A549 (cell line): ENCODE measurements around the gene ZGPAT. TPM values are rescaled to one million over a fixed set of nuclear protein-coding genes. Genes with fewer than 3 reads are reported as not detected.

Source experiments
- ATAC-seq, 2 experiments: fragments of 200-7000 bp in 1 of 2; fragments of >200 bp in 1 of 2; cut with Nextera tagmentation in 1 of 2; cut with Tn5 transposase in 1 of 2; 3 replicates each; pipeline versions ENCODE4 v1.8.0 to v1.9.1; 2018 to 2020; ENCODE audit warnings: mild to moderate bottlenecking in 1 of 2, moderate library complexity in 1 of 2
- CTCF ChIA-PET: fragments of 300-600 bp; sonication (Branson Sonifier 250); formaldehyde crosslinking; extraction: SDS; loops from one replicate; lab custom pipeline; 2021; ENCODE audit warnings: antibody characterized with exemption, inconsistent platforms; lab: Yijun Ruan, JAX
- POLR2A ChIA-PET: fragments of 350-600 bp; formaldehyde crosslinking; extraction: SDS; loops from one replicate; lab custom pipeline; 2021; ENCODE audit warnings: antibody characterized with exemption, inconsistent platforms; lab: Yijun Ruan, JAX
- DNase-seq, 2 experiments: peaks; one replicate each; pipeline versions ENCODE4 v3.0.0 to v3.0.0-alpha.2; 2011 to 2016; ENCODE audit warnings: low read depth in 1 of 2, low spot score in 1 of 2
- FAIRE-seq: peaks from 2 replicates; lab custom pipeline; 2011; peaks lifted over from hg19 to GRCh38; lab: Jason Lieb, UNC
- H3K27ac ChIP-seq, 2 experiments: fragments of >200 bp; sonication (Bioruptor Twin); formaldehyde crosslinking; 3 replicates each; pipeline ENCODE4 v1.5.1; 2016 to 2017
- H3K4me1 ChIP-seq: fragments of >200 bp; sonication (Bioruptor Twin); formaldehyde crosslinking; 3 replicates; pipeline ENCODE4 v1.6.1; 2016
- H3K4me2 ChIP-seq: fragments of >200 bp; sonication (Bioruptor Twin); formaldehyde crosslinking; 3 replicates; pipeline ENCODE4 v1.6.1; 2016
- H3K4me3 ChIP-seq: fragments of >200 bp; sonication (Bioruptor Twin); formaldehyde crosslinking; 3 replicates; pipeline ENCODE4 v1.5.1; 2016
- H3K9me3 ChIP-seq: fragments of >200 bp; sonication (Bioruptor Twin); formaldehyde crosslinking; 3 replicates; pipeline ENCODE4 v1.6.1; 2016
- CBX8 ChIP-seq: fragments of 200-600 bp; sonication (generic); IDR thresholded peaks from 2 replicates; pipeline ENCODE4 v1.6.1; 2016
- CTCF ChIP-seq: fragments of >200 bp; sonication (Bioruptor Twin); formaldehyde crosslinking; IDR thresholded peaks from 3 replicates; pipeline ENCODE4 v1.5.1; 2016
- E2F6 ChIP-seq: IDR thresholded peaks from 2 replicates; pipeline ENCODE4 v1.6.1; 2012; ENCODE audit warnings: low read depth, borderline replicate concordance
- ELK1 ChIP-seq: fragments of 150-350 bp; IDR thresholded peaks from 2 replicates; pipeline ENCODE4 v1.6.1; 2014; ENCODE audit warnings: low read depth, mild to moderate bottlenecking, low read length
- HDAC2 ChIP-seq: fragments of 200-600 bp; sonication (generic); IDR thresholded peaks from 2 replicates; pipeline ENCODE4 v1.6.1; 2016
- HES2 ChIP-seq: fragments of >200 bp; sonication (Bioruptor Twin); formaldehyde crosslinking; IDR thresholded peaks from 2 replicates; pipeline ENCODE4 v1.6.1; 2016
- HMGXB4 ChIP-seq: fragments of 250-450 bp; sonication (Bioruptor Pico); IDR thresholded peaks from 2 replicates; pipeline ENCODE4 v1.5.0; 2021; ENCODE audit warnings: mild to moderate bottlenecking, moderate library complexity, borderline replicate concordance
- HOXB5 ChIP-seq: fragments of 250-450 bp; sonication (Bioruptor Pico); IDR thresholded peaks from 2 replicates; pipeline ENCODE4 v1.5.0; 2020; ENCODE audit warnings: mild to moderate bottlenecking, moderate library complexity
- JUNB ChIP-seq: fragments of >200 bp; sonication (Bioruptor Twin); formaldehyde crosslinking; IDR thresholded peaks from 2 replicates; pipeline ENCODE4 v1.6.1; 2016
- NFE2L2 ChIP-seq: fragments of 150-350 bp; conservative IDR thresholded peaks from 2 replicates; pipeline ENCODE4 v1.6.1; 2014; ENCODE audit warnings: low read length
- NPAS2 ChIP-seq: fragments of 250-450 bp; sonication (Bioruptor Pico); IDR thresholded peaks from 2 replicates; pipeline ENCODE4 v1.8.0; 2022; ENCODE audit warnings: mild to moderate bottlenecking, moderate library complexity, borderline replicate concordance
- NR3C1 ChIP-seq: fragments of >200 bp; sonication (Bioruptor Twin); formaldehyde crosslinking; IDR thresholded peaks from 3 replicates; pipeline ENCODE4 v1.6.1; 2017
- POLR2AphosphoS2 ChIP-seq: conservative IDR thresholded peaks from 2 replicates; pipeline ENCODE4 v1.6.1; 2012; ENCODE audit warnings: low read length, improper control_type of control experiment, inconsistent platforms
- REST ChIP-seq: fragments of 200-600 bp; sonication (generic); IDR thresholded peaks from 2 replicates; pipeline ENCODE4 v1.6.1; 2016; ENCODE audit warnings: antibody characterized with exemption, mild to moderate bottlenecking, moderate library complexity
- RFX5 ChIP-seq: fragments of 450-650 bp; IDR thresholded peaks from 2 replicates; pipeline ENCODE4 v1.7.1; 2014; ENCODE audit warnings: antibody characterized with exemption, mild to moderate bottlenecking, moderate library complexity
- WGBS: methylation state at CpG from one replicate; pipeline ENCODE4 v1.1.6; 2017; ENCODE audit errors: missing lambda C conversion rate; 5-methylcytosine and 5-hydroxymethylcytosine counted together
- polyA plus RNA-seq, 4 experiments: library from polyadenylated mRNA; depleted of rRNA in 3 of 4; stranded (reverse); fragments of >200 nt; fragmentation: RNase III in 1 of 4; extraction: RNeasy Plus Mini Kit Qiagen cat#74134 plus additional on column Dnase treatment in 1 of 4; gene quantifications; 2 replicates in 3 of 4; 3 replicates in 1 of 4; pipeline ENCODE4 v1.2.3, GENCODE V29; 2011 to 2017
- TF ChIP-seq, protein P1 (sequence below): fragments of 450-650 bp; IDR thresholded peaks from 2 replicates; pipeline ENCODE4 v1.6.1; 2014; ENCODE audit warnings: antibody characterized with exemption

Gene ZGPAT
- polyA plus RNA-seq, 2 of the 4 experiments (the other 2 are of a cell fraction): 9.5 to 23.9 TPM

GRCh38 chr20:63703471-63703975, 4.3 kb upstream of the ZGPAT start:
- H3K4me3 ChIP-seq: no peak overlapping the region
- peaks cover 32% of the 10 kb centered on the region for H3K4me1 ChIP-seq
- H3K27ac ChIP-seq: no peak overlapping the region
- H3K4me2 ChIP-seq: no peak overlapping the region
- no peak for DNase-seq
- ChIA-PET CTCF (interaction anchor here (0.7 to 1.6 kb wide), 3 partner anchors 12 to 271 kb away, joined by 3 to 7 read pairs (median 4); no protein-coding TSS in a partner anchor), POLR2A (interaction anchor here (1.2 kb wide), 1 partner anchor 33 kb away, joined by 3 read pairs; the partner anchor contains the start of gene LIME1)
- 85% methylated on average over 4 of the region's 15 CpGs for WGBS
- no peaks in the 10 kb centered on the region for H3K9me3 ChIP-seq
- no peak for FAIRE-seq
- ATAC-seq: no peak
- no peak for TF ChIP-seq E2F6
- no peak for TF ChIP-seq CTCF
- TF ChIP-seq NPAS2: no peak
- no peak for TF ChIP-seq POLR2AphosphoS2
- TF ChIP-seq JUNB: no peak
- TF ChIP-seq HMGXB4 (CRISPR knock-in tag): no peak
- no peak for TF ChIP-seq HOXB5 (CRISPR knock-in tag)
- TF ChIP-seq HES2: no peak
- no peak for TF ChIP-seq RFX5
- TF ChIP-seq ELK1: no peak

DNA sequence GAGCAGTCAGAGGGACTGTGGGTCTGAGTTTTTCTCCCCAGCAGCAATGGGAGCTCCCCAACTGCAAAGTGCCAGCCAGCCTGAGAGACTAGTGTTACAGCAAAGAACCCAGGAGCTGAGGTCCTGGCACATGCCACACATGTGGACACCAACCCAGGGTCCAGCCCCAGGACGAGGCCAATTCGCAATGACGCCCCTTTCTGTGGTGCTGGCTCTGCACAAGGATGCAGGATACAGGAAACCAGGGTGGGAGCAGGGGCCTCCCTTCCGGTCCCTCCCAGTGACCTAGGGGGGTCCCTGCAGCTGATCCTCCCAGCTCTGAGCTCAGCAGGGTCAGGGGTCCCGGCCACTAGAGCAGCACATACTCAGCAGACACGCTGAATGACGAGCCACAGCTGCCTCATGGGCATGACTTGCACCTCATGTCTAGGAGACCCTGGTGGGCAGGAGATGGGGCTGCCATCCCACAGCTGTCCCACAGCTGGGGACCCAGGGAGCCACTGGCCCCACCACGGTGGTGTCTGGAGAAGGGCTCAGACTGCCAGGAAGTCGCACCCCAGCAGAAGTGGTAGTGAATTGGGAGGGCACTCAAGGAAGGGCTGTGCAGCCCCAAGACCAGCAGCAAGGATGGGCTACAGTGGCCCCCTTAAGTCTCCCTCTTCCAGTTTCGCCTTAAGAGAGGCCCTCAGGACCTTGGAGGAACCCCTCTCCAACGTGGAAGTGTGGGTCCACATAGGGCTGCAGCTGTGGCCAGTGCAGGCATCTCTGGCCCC, 3.7 kb upstream of the ZGPAT start:
- Histone ChIP-seq H3K4me3 (no peak overlapping the region), H3K27ac (no peak overlapping the region), H3K4me1 (peaks cover 31% of the 10 kb centered on the region), H3K9me3 (no peaks in the 10 kb centered on the region), H3K4me2 (no peak overlapping the region)
- ATAC-seq: no peak
- whole genome bisulfite sequencing: 97% methylated on average over 9 of the region's 11 CpGs
- TF ChIP-seq NFE2L2 (no peak), HDAC2 (no peak), NR3C1 (no peak), CTCF (no peak), CBX8 (no peak), REST (no peak)
- TF ChIP-seq, protein P1, sequence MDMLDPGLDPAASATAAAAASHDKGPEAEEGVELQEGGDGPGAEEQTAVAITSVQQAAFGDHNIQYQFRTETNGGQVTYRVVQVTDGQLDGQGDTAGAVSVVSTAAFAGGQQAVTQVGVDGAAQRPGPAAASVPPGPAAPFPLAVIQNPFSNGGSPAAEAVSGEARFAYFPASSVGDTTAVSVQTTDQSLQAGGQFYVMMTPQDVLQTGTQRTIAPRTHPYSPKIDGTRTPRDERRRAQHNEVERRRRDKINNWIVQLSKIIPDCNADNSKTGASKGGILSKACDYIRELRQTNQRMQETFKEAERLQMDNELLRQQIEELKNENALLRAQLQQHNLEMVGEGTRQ: no peak
- ChIA-PET POLR2A (no interaction called here), CTCF (interaction anchor here (0.7 to 1.6 kb wide), 5 partner anchors 12 to 270 kb away, joined by 3 to 7 read pairs (median 3); partner anchors contain the start of gene PTK6)
- no peak for DNase-seq
- no peak for FAIRE-seq
